Loucy (cell line): ENCODE measurements around the gene FRA10AC1.
"Not testable (repeated sequence)": the region's sequence is repeated elsewhere in the genome, so short reads cannot be mapped to it uniquely, and the experiment has no call there.

ENCODE experiments used
- H2AFZ ChIP-seq: fragments of 200-600 bp; sonication (generic); 2 replicates; pipeline ENCODE4 v1.6.0; 2016; ENCODE audit warnings: antibody characterized with exemption, mild to moderate bottlenecking, low read length, moderate library complexity
- H3F3A ChIP-seq: fragments of 200-600 bp; 2 replicates; pipeline ENCODE4 v1.6.0; 2016; ENCODE audit warnings: antibody characterized with exemption, low read depth, mild to moderate bottlenecking
- H3K27me3 ChIP-seq: fragments of 200-600 bp; sonication (generic); 2 replicates; pipeline ENCODE4 v1.6.1; 2014; ENCODE audit warnings: low read length, mild to moderate bottlenecking; ENCODE audit not compliant: insufficient read depth, poor library complexity, severe bottlenecking
- H3K36me3 ChIP-seq: fragments of 200-600 bp; sonication (generic); 2 replicates; pipeline ENCODE4 v1.6.1; 2016; ENCODE audit warnings: low read length; ENCODE audit not compliant: insufficient read depth
- H3K4me1 ChIP-seq: fragments of 200-600 bp; sonication (generic); 2 replicates; pipeline ENCODE4 v1.5.1; 2014; ENCODE audit warnings: low read length, mild to moderate bottlenecking; ENCODE audit not compliant: insufficient read depth, poor library complexity, severe bottlenecking
- H3K4me2 ChIP-seq: fragments of 200-600 bp; sonication (generic); 2 replicates; pipeline ENCODE4 v1.6.0; 2014; ENCODE audit warnings: antibody characterized with exemption, low read length, low read depth, mild to moderate bottlenecking; ENCODE audit not compliant: poor library complexity, severe bottlenecking
- H3K4me3 ChIP-seq: fragments of 200-600 bp; sonication (generic); 2 replicates; pipeline ENCODE4 v1.5.1; 2014; ENCODE audit warnings: low read length, mild to moderate bottlenecking, mixed read lengths; ENCODE audit not compliant: poor library complexity, severe bottlenecking
- H3K79me2 ChIP-seq: fragments of 200-600 bp; sonication (generic); 2 replicates; pipeline ENCODE4 v1.6.1; 2014; ENCODE audit warnings: low read length; ENCODE audit not compliant: insufficient read depth
- H3K9ac ChIP-seq: fragments of 200-600 bp; sonication (generic); 2 replicates; pipeline ENCODE4 v1.6.0; 2014; ENCODE audit warnings: mild to moderate bottlenecking, low read depth, low read length, moderate library complexity; ENCODE audit not compliant: poor library complexity, severe bottlenecking
- H3K9me2 ChIP-seq: fragments of 200-600 bp; sonication (generic); replicated peaks from 2 replicates; pipeline ENCODE4 v1.6.1; 2016; ENCODE audit warnings: low read depth, low read length, mixed read lengths
- H3K9me3 ChIP-seq: fragments of 200-600 bp; sonication (generic); 2 replicates; pipeline ENCODE4 v1.6.1; 2014; ENCODE audit warnings: mild to moderate bottlenecking, antibody characterized with exemption, low read length, low read depth; ENCODE audit not compliant: insufficient read depth
- H4K20me1 ChIP-seq: fragments of 200-600 bp; sonication (generic); 2 replicates; pipeline ENCODE4 v1.6.0; 2014; ENCODE audit warnings: antibody characterized with exemption, low read length, mild to moderate bottlenecking; ENCODE audit not compliant: insufficient read depth, poor library complexity, severe bottlenecking
- EZH2phosphoT487 ChIP-seq: fragments of 200-600 bp; IDR thresholded peaks from 2 replicates; pipeline ENCODE4 v1.6.1; 2018; ENCODE audit warnings: antibody characterized with exemption, mild to moderate bottlenecking, moderate library complexity, borderline replicate concordance
- TF ChIP-seq, protein P1 (sequence below): fragments of 200-600 bp; sonication (generic); conservative IDR thresholded peaks from 2 replicates; pipeline ENCODE4 v1.5.1; 2014; ENCODE audit warnings: mild to moderate bottlenecking, antibody characterized with exemption, low read length

Gene FRA10AC1

DNA sequence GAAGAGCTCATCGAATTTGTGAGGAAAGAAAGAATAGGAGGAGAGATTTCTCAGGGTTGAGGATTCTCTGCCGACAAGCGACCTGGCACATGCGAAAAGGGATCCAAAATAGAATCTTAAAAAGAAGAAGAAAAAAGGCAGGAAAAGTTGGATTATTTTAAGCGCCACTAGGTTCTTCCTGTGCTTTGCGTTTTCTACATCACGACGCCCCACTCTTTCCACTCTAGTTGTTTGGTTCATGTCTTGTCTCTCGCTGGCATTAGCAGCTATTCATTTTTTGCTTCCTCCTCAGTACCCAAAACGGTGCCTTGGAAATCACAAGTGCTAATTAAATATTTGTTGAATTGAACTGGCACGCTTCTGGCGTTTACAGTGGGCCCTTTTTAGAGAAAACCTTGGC, 674 bp upstream of the FRA10AC1 start:
- H3K4me3 ChIP-seq: peak overlapping the region; percentile 83
- no peaks in the 10 kb centered on the region for H3K27me3 ChIP-seq
- peaks cover 24% of the 10 kb centered on the region for H3K79me2 ChIP-seq
- H3K4me2 ChIP-seq: peak overlapping the region; percentile 92
- no peaks in the 10 kb centered on the region for H3K9me2 ChIP-seq
- no peaks in the 10 kb centered on the region for H3K9me3 ChIP-seq
- H3F3A ChIP-seq: no peaks in the 10 kb centered on the region
- H2AFZ ChIP-seq: peak overlapping the region; percentile 100
- H3K4me1 ChIP-seq: peaks cover 34% of the 10 kb centered on the region
- no peak for TF ChIP-seq EZH2phosphoT487
- TF ChIP-seq, protein P1, sequence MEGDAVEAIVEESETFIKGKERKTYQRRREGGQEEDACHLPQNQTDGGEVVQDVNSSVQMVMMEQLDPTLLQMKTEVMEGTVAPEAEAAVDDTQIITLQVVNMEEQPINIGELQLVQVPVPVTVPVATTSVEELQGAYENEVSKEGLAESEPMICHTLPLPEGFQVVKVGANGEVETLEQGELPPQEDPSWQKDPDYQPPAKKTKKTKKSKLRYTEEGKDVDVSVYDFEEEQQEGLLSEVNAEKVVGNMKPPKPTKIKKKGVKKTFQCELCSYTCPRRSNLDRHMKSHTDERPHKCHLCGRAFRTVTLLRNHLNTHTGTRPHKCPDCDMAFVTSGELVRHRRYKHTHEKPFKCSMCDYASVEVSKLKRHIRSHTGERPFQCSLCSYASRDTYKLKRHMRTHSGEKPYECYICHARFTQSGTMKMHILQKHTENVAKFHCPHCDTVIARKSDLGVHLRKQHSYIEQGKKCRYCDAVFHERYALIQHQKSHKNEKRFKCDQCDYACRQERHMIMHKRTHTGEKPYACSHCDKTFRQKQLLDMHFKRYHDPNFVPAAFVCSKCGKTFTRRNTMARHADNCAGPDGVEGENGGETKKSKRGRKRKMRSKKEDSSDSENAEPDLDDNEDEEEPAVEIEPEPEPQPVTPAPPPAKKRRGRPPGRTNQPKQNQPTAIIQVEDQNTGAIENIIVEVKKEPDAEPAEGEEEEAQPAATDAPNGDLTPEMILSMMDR: no peak
- H4K20me1 ChIP-seq: no peaks in the 10 kb centered on the region
- peak overlapping the region; percentile 81 for H3K9ac ChIP-seq
- no peaks in the 10 kb centered on the region for H3K36me3 ChIP-seq

DNA sequence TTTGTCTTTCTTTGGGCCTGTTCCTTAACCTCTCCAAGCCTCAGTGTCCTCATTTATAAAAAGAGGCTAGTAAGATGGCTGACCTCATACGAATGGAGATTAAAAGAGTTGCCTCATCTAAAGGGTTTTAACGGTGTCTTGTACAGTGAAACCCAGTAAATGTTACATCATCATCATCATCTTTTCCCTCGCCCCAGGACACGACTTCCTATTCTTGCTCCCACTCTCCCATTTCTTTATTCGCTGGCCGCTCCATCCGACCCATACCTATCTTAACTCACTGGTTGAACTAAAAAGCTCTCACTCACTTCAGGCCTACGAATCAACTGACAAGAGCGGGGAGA, 554 bp downstream of the FRA10AC1 start:
- H3K9me3 ChIP-seq: no peaks in the 10 kb centered on the region
- H3F3A ChIP-seq: peaks cover 2% of the 10 kb centered on the region; the same call in 1 of the 2 replicates
- H3K9me2 ChIP-seq: no peaks in the 10 kb centered on the region
- peak overlapping the region; percentile 94 for H3K4me2 ChIP-seq
- peaks cover 34% of the 10 kb centered on the region for H3K4me1 ChIP-seq
- H4K20me1 ChIP-seq: peaks cover 8% of the 10 kb centered on the region
- H3K79me2 ChIP-seq: peaks cover 24% of the 10 kb centered on the region
- peak overlapping the region; percentile 83 for H3K4me3 ChIP-seq
- peak overlapping the region; percentile 100 for H2AFZ ChIP-seq
- peaks cover 3% of the 10 kb centered on the region; the same call in 1 of the 2 replicates for H3K36me3 ChIP-seq
- peak overlapping the region; percentile 81 for H3K9ac ChIP-seq
- TF ChIP-seq, protein P1: no peak
- TF ChIP-seq EZH2phosphoT487: no peak
- H3K27me3 ChIP-seq: no peaks in the 10 kb centered on the region

- no peaks in the 10 kb centered on the region for H3K27me3 ChIP-seq
- H3K4me3 ChIP-seq: no peak overlapping the region
- H3K36me3 ChIP-seq: peaks cover 22% of the 10 kb centered on the region
- no peak overlapping the region for H3K9ac ChIP-seq
- peaks cover 30% of the 10 kb centered on the region for H3K79me2 ChIP-seq
- H3K4me2 ChIP-seq: peak overlapping the region; percentile 10
- H4K20me1 ChIP-seq: peaks cover 8% of the 10 kb centered on the region
- H3F3A ChIP-seq: peaks cover 2% of the 10 kb centered on the region; the same call in 1 of the 2 replicates
- TF ChIP-seq, protein P1: peak; percentile 47
- no peak for TF ChIP-seq EZH2phosphoT487
- H3K9me3 ChIP-seq: no peaks in the 10 kb centered on the region
- no peaks in the 10 kb centered on the region for H3K9me2 ChIP-seq
- H2AFZ ChIP-seq: no peak overlapping the region
- peaks cover 26% of the 10 kb centered on the region for H3K4me1 ChIP-seq
Observed at GRCh38 chr10:93697207-93697606, 5.2 kb downstream of the FRA10AC1 start.

- peaks cover 25% of the 10 kb centered on the region for H3K4me1 ChIP-seq
- not testable (repeated sequence) for H3K9me3 ChIP-seq, H3F3A ChIP-seq, H3K9ac ChIP-seq, H2AFZ ChIP-seq, H3K4me2 ChIP-seq, H3K27me3 ChIP-seq, H3K9me2 ChIP-seq, H4K20me1 ChIP-seq, H3K4me3 ChIP-seq
- H3K36me3 ChIP-seq: peaks cover 28% of the 10 kb centered on the region
- H3K79me2 ChIP-seq: peaks cover 23% of the 10 kb centered on the region
Observed at GRCh38 chr10:93696582-93696981, 5.8 kb downstream of the FRA10AC1 start.
